Stimulated activated CD8-positive, alpha-beta memory T cell treated with anti-CD3 and anti-CD28 coated beads, Interleukin-2, amount 100 ng/mL, for 1 hour (primary cell): ENCODE data around the gene ZNF175.
A peak's percentile ranks its signal among the peaks of the same experiment; 100 is the strongest.

Experiments used
- DNase-seq, 2 donors: peaks; one replicate each; pipeline ENCODE4 v3.0.0-alpha.2; 2020; ENCODE audit warnings: low read depth in 2 of 2

ZNF175 gene

GRCh38 chr19:51589511-51589910 is 18.4 kb downstream of the ZNF175 start:
- no peak for DNase-seq

GRCh38 chr19:51590441-51590840 is 19.4 kb downstream of the ZNF175 start:
- DNase-seq, result no peak

- DNase-seq, result no peak
These were observed 21.4 kb downstream of the ZNF175 start for GRCh38 chr19:51592521-51592920.

GRCh38 chr19:51593138-51593890 is 22.2 kb downstream of the ZNF175 start:
- no peak for DNase-seq

- DNase-seq, result peak; percentile 89 to 94
These were observed 23.1 kb downstream of the ZNF175 start for GRCh38 chr19:51593969-51594773.

- DNase-seq, result no peak
These were observed 23.7 kb downstream of the ZNF175 start for GRCh38 chr19:51594774-51595109.

- DNase-seq, result no peak
These were observed 24.4 kb downstream of the ZNF175 start for GRCh38 chr19:51595190-51596175.

GRCh38 chr19:51598159-51598915 is 27.3 kb downstream of the ZNF175 start:
- DNase-seq, result no peak

- no peak for DNase-seq
These were observed 28.0 kb downstream of the ZNF175 start for GRCh38 chr19:51599084-51599483.

- DNase-seq, result no peak
These were observed 30.0 kb downstream of the ZNF175 start for GRCh38 chr19:51600940-51601580.

- DNase-seq, result no peak
These were observed 31.2 kb downstream of the ZNF175 start for GRCh38 chr19:51602189-51602854.

- no peak for DNase-seq
These were observed 36.0 kb downstream of the ZNF175 start for GRCh38 chr19:51607077-51607476.

GRCh38 chr19:51607920-51608562 is 37.0 kb downstream of the ZNF175 start:
- DNase-seq, result peak in 1 of 2 donors; percentile 19

GRCh38 chr19:51610576-51610975 is 39.5 kb downstream of the ZNF175 start:
- DNase-seq, result no peak

- no peak for DNase-seq
These were observed 43.7 kb downstream of the ZNF175 start for GRCh38 chr19:51614789-51615188.

GRCh38 chr19:51615991-51616390 is 44.9 kb downstream of the ZNF175 start:
- no peak for DNase-seq

- no peak for DNase-seq
These were observed 50.1 kb downstream of the ZNF175 start for GRCh38 chr19:51621178-51621577.

GRCh38 chr19:51626675-51627074 is 55.6 kb downstream of the ZNF175 start:
- no peak for DNase-seq

GRCh38 chr19:51627491-51628138 is 56.5 kb downstream of the ZNF175 start:
- no peak for DNase-seq
